HG02642 (cell line): ENCODE data around the gene ATXN1.

ENCODE experiments used
- ATAC-seq: cut with Tn5 transposase; IDR thresholded peaks from one replicate; pipeline ENCODE4 v1.9.1; 2021; ENCODE audit warnings: mild to moderate bottlenecking; ENCODE audit not compliant: unreplicated experiment, poor library complexity

ATXN1 gene

GRCh38 chr6:16493112-16493511 is 268.1 kb downstream of the ATXN1 start:
- peak; percentile 45 for ATAC-seq

DNA sequence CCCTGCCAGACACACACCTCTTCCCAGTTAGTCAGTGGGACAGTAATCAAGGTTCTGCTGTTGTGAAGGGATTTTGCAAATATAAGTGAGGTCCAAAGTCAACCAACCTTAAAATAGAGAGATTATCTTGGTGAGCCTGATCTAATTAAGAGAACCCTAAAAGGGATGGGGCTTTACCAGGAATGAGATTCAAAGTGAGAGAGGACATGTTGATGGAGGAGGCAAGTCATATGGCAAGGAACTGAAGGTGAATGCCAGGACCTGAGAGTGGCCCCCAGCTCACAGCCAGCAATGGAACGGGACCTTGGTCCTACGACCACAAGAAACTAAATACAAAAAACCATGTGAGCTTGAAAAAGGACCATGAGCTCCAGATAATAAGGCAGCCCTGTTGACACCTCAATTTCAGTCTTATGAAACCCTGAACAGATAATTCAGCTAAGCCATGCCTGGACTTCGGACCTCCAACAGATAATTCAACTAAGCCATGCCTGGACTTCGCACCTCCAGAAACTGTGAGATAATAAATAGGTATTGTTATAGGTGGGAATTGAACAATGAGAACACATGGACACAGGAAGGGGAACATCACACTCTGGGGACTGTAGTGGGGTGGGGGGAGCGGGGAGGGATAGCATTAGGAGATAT is 269.5 kb downstream of the ATXN1 start:
- ATAC-seq, result no peak

DNA sequence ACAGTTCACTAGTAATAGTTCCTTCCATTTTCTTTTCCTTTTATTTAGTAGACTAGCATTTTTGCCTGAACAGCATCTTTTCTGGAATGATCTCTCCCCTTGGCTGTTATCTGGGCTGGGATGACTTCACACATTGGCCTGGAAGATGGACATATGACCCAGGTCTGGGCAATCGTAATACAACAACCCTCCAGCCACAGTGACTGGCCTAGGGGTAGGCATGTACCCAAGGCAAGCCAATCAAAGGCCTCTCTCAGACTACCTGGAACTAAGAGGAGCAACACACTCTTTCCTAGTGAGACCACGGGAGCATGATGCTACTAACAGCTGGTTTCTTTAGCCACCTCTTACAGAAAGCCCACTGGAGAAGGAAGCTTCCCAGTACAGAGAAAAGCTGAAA is 270.6 kb downstream of the ATXN1 start:
- no peak for ATAC-seq

DNA sequence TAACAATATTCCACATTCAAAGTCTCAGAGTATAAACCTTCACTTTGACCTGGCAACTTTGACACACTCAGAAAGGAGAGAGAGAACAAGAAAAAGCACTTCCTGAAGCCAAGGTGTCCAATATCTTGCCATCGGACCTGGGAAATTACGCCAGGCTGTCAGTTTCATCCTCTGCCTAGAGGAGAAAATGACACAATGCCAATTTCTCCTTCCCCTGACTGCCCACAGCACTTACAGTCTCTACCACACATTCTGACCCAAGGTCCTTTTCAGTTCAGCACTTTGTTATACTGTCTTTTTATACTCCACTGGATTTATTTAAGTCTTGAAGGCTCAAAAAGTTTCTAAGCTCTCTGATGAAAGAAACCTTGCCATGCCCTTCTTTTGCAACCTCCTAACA is 272.4 kb downstream of the ATXN1 start:
- ATAC-seq, result no peak

- no peak for ATAC-seq
Observed at GRCh38 chr6:16487996-16488674, 273.1 kb downstream of the ATXN1 start.

- no peak for ATAC-seq
Observed at GRCh38 chr6:16486661-16487060, 274.6 kb downstream of the ATXN1 start.

- ATAC-seq, result peak; percentile 50
Observed at GRCh38 chr6:16483315-16483875, 277.9 kb downstream of the ATXN1 start.

DNA sequence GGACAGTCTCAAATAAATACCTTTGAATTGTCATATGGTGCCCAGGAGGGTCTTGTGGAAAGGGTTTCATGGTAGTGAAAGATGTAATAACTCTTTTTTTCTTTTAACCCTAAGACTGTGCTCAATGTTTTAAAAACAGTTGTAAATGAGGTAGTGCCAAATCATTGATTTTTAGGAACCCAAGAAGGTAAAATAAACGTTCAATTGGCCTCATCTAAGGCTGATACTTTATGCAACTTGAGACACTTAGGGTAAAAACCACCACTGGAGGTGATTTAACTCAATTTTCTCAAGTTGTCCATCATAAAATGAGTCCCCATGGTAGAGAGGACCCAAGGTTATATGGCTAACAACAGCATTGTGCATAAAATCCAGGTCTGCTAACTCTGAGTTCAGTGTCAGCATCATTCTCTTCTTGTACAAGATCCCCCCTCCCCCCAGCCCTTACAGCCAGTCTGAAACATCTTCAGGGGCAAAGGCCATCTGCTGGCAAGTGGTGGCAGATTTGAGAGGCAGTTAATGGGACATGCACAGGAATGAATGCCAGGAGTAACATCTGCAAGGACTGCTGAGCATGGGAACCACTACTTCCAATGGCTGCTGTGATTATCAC is 278.5 kb downstream of the ATXN1 start:
- no peak for ATAC-seq

DNA sequence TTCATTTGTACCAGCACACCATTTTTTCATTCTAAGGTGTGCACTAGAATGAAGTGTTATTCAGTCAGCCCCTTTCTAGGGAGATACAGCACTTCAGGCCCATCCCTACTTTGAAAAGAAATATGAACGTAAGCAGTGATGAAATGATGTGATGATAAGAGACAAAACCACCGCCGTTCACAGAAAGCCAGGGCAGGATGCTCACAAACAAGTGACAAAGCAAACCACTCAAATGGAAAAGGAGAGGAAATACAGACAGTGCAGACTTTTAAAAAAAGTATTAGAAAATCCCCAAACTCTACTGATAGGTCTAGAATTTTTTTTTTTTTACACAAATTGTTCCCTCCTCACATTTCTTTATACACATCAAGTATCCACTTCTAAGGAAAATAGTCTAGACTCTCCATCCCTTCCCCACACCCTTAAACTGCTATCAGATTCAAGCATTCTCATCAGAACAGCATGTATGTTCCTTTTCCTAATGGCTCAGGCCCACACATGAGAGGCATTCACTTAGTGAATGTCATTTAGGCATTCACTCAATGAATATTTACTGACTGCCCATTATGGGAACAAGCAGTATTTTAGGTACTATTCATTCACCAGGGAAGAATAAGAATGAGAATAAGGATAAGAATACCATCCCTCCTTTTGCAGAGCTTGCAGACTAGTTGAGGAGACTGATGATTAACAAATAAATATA is 279.4 kb downstream of the ATXN1 start:
- no peak for ATAC-seq

DNA sequence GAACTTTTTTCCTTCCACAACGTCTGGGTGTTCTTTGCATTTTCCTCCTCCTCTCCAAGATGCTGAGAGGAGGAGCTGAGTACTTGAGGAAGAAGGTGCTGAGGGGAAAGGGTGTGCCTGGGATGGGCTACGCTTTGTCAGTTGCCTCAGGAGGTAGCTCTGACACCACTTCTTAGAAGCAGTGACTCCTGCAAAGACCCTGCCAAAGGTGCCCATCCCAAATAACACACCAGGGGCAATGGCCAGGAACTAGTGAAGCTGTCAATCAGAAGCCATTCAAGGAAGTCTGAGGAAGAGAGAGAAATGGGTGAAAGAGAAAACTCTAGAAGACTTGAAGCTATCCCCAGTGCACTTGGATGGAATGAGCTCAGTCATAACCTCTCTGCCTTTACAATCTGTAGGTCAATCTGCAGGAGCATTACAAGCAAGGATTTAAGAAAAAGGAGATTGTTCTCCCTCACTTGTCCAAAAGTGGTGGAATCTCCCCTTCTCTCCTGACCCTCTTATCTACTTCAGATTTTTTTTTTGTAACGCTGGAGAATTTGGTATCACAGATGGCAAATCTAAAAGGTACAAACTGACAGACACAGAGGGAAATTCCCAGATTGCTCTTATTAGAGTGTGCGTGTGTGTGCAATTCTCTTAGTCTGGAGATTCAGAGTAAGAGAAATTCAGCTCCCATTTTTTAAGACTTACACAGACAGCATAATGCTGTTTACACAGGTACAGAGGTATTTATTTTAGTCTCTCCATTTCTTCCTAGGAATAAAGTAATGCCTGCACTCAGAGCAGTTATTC is 280.3 kb downstream of the ATXN1 start:
- ATAC-seq, result no peak

- ATAC-seq, result no peak
Observed at GRCh38 chr6:16477367-16478149, 283.7 kb downstream of the ATXN1 start.

- no peak for ATAC-seq
Observed at GRCh38 chr6:16476861-16477260, 284.4 kb downstream of the ATXN1 start.

GRCh38 chr6:16475494-16475781 is 285.8 kb downstream of the ATXN1 start:
- no peak for ATAC-seq

DNA sequence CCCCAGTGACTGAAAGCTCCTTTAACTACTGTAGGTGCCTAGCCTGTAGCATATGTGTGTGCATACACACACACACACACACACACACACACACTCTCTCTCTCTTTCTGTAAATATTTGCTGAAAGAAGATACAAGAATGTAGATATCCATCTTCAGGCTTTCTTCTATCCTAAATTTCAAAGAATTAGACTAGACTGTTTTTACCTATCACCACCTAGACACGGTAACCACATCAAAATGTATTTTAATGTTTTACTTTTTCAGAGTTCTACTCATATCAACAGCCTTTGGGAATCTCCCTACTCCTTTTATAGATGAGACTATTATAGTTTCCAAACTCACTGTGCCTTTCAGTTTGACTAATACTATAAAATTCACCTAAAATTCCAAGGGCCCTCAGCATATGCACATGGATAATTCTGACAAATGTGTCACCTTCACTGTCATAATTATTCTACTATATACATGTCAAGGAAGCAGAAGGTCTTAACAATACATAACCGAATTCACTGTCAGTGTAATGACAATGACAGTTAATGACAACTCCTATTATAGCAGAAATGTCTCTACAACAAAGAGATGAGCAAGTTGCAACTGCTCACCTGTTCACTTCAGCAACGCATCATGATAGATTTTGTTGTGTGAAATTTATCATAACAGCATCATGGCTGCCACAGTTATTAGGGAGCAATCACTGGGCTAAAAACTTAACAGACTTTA is 286.3 kb downstream of the ATXN1 start:
- ATAC-seq, result peak; percentile 24

DNA sequence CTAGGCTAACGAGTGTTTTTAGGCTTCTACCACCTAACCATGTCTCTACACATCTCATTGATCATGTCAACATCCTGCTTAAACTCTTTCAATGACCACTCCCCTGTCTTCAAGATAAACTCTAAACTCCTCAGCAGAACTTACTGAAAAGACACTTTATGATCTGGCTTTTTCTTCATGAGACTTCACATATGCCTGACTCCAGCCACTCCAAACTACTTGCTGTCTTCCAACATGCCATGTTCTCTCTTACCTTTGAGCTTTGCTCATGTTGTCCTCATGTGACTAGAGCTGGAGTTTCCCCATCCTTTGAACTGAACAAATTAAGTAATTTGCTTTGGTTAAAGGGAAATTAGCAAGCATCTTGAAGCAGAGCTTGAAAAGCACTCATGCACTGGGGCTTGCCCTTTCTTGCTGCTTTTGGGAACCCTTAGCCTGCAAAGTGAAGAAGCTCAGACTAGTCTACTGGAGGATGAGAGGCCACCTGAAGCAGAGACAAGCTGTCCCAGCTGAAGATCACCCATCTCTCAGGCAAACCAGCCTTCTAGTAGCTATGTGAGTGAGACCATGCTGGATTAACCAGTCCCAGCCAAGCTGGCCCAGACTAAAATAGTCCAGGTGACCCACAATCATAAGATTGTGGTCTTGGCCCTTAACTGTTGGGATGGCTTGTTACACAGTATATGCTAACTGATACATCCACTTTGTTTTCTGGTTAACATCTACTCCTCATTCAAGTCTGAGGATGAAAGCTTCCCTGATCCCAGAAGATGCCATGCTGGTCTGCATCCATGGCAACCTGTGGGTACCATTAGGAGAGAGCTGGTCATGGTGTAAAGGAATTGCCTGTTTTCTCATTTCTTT is 287.1 kb downstream of the ATXN1 start:
- no peak for ATAC-seq

GRCh38 chr6:16473184-16473907 is 287.9 kb downstream of the ATXN1 start:
- ATAC-seq, result peak; percentile 51

DNA sequence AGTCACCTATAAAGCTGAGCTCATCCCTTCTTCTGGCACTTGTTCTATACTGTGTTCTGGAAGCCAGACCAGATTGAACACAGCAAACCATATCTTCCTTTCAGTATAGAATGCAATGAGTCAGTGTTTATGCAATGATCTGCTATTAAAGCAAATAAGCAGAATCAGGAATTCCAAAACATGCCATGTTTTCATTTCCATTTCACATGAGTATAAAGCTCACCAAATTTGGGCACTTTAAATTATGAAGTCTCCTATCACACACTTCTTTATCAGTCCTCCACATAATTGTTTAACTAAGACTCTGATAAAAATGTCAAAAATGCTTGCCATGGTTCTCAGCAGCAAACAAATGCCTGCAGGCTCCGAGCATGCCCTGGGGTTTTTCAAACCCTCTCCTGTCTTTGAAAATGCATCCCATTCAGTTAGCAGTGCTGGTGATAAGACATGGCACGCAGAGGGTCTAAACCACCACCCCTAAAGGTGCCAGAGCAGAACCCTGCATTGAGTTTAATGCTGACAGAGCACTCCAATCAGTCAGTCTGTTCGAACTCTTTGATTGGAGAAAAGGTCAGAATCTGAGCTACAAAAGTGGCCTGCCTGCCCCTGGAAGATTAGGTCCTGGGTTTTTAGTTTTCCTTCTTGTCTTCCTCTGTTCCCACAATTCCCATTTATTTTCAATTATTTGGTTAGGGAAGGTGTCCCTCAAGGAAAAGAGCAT is 288.8 kb downstream of the ATXN1 start:
- no peak for ATAC-seq
